Renal pelvis (tissue), 4 donors: ENCODE measurements around the gene HVCN1. TPM values are rescaled to one million over a fixed set of nuclear protein-coding genes. Genes with fewer than 3 reads are reported as not detected.
A peak's percentile ranks its signal among the peaks of the same experiment; 100 is the strongest.

Source experiments
- DNase-seq: peaks from one replicate; pipeline ENCODE4 v3.0.0-alpha.2; 2013
- polyA plus RNA-seq, 3 donors: library from polyadenylated mRNA; unstranded; fragments of 120-200 nt; gene quantifications; one replicate each; pipeline ENCODE4 v1.2.1, GENCODE V29; 2013; ENCODE audit not compliant: insufficient read length in 3 of 3

The HVCN1 gene
- polyA plus RNA-seq, 3 donors, result 9.8 to 10.2 (median 9.8) TPM

DNA sequence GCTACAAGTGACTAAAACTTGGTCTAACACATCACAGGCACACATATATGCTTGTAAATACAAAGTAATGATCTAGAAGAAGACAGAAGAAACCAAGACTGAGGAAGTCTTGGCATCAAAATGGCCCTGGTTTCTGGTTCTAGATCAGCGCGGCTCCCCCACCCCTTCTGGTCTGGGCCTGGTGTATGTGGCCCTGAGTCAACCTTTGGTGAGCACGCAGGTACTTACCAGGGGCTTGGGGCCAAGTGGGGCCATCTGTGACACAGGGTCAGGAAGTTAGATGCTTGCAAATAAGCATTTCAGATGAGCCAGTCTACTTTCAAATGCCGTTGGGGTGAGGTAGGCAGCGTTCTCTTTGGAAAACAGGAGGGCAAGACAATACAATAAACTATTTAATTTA, 13.2 kb upstream of the HVCN1 start:
- DNase-seq, result no peak

- DNase-seq, result no peak
These were observed 10.9 kb upstream of the HVCN1 start for GRCh38 chr12:110699591-110700445.

GRCh38 chr12:110698171-110698902, 9.4 kb upstream of the HVCN1 start:
- peak; percentile 64 for DNase-seq

DNA sequence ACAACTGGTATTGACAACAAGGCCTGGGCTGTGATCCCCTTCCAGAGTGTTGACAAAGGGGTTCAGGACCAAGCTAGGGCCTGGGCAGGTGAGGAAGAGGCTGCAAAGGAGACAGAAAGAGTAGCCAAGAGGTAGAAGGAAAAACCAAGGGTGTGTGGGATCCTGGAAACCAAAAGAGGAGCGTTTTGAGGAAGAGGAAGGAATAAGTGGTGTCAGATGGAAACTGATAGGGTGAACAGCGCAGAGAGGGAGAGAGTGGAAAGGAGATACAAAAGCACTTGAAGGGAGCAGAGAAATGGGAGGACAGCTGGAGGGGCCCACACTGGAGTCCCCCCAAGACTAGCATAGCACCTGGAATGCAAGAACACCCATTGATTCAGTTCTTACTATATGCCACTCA, 8.3 kb upstream of the HVCN1 start:
- DNase-seq, result no peak

GRCh38 chr12:110696283-110696682, 7.4 kb upstream of the HVCN1 start:
- no peak for DNase-seq

- no peak for DNase-seq
These were observed 5.5 kb upstream of the HVCN1 start for GRCh38 chr12:110694330-110694901.

GRCh38 chr12:110693731-110694130, 4.8 kb upstream of the HVCN1 start:
- DNase-seq, result no peak

DNA sequence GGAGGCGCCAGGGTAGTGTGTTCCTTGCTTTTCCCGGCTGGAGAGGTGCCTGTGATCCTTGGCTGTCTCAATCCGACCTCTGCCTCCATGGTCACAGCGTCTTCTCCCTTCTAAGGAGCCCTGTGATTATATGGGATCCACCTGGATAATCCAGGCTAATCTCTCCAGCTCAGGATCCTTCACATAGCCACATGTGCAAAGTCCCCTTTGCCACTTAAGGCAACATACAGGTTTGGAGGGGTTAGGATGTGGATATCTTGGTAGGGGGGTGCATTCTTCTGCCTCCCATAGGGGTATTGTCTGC, 1.2 kb upstream of the HVCN1 start:
- DNase-seq, result no peak

DNA sequence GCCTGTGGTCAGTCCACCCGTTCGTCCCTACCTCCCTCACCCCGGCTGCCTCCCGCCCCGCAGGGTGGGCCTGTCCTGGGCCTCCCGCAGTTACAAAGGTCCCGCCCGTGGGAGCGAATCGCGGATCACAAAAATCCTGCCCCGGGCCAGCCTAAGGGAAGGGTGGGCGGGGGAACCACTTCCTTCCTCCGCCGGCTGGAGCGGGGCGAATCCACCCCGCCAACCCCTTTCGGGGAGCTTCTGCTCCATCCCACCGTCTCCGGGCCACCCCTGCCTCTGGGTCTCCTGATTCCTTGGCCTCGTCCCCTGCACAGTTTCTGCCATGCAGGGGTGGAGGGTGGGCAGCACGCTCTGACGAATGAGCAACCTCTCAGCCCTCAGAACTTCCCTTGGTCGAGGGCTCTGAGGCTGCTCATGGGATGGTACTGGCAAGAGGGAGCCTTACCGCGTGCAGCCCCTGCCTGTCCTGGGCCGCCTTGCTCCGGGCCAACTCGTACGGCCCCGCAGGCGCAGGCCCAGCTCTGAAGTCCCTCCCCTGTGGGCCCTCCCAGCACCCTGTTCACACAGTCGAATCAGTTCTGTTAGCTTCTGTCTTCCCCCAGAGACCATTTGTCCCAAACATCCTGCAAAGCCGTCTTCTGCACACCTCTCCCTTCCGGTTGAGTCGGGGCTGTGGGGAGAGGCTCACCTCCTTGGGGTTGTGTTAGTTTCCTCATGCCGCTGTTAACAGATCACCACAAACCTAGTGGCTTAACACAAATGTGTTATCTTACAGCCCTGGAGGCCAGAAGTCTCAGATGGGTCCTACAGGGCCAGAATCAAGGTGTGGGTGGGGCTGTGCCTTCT, 589 bp upstream of the HVCN1 start:
- DNase-seq, result peak; percentile 41

- no peak for DNase-seq
These were observed 1.3 kb downstream of the HVCN1 start for GRCh38 chr12:110687396-110688169.

- DNase-seq, result no peak
These were observed 2.5 kb downstream of the HVCN1 start for GRCh38 chr12:110686294-110686903.

DNA sequence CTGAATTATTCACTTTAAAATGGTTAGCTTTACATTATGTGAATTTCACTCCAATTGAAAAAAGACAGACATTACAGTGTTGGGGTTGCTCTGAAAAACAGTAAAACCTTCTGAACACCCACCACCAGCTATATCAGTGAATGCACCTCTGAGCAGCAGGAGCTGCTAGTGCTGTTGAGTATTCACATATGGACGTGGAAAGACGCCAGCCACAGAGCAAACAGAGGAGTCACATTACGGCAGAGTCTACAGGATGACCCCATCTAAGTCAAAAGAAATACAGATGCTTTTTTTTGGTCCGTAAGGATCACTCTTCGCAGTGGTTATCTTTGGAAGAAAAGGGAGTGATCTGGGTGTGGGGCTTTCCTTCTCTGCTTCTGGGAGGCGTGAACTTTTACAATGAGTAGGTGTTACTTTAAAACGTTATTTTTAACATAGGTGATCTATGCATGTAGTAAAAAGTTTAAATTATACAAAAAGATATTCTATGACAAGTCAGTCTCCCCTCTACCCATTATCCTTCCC, 4.5 kb downstream of the HVCN1 start:
- no peak for DNase-seq

- DNase-seq, result no peak
These were observed 5.0 kb downstream of the HVCN1 start for GRCh38 chr12:110683888-110684287.

GRCh38 chr12:110680032-110680431, 8.9 kb downstream of the HVCN1 start:
- no peak for DNase-seq

- DNase-seq, result no peak
These were observed 9.7 kb downstream of the HVCN1 start for GRCh38 chr12:110679201-110679600.

- DNase-seq, result no peak
These were observed 10.9 kb downstream of the HVCN1 start for GRCh38 chr12:110677982-110678381.

DNA sequence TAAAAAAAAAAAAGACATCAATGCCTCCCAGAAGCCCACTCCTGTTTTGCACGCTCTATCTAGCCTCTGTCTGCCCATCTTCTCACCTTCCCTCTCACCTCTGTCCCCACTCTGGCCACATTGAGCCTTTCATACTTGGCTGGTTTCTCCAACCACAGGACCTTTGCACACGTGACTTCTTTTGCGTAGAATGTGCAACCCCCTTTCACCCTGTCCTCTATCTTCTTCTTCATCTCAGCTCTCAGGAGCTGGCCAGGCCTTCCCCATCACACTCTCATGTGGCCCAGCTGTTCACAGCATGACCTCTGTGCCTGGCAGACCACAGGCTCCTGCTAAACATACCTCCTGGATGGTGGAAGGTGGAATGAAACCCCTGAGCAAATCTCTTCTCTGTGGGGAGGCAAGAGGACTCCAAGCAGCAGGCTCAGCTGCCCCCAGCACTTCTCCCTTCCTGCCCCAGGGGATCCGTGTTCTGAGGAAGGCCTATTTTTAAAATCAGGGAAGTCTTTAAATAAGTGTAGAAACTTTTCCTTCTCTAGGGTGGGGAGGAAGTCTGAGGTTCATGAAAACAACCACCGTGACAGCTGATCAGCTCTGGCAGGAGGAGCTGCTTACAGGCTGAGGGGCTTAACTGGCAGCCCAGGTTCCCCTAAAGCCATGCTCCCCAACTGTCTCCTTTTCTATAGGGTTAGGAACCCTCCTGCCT, 11.6 kb downstream of the HVCN1 start:
- DNase-seq, result no peak

GRCh38 chr12:110676171-110676570, 12.7 kb downstream of the HVCN1 start:
- DNase-seq, result no peak

DNA sequence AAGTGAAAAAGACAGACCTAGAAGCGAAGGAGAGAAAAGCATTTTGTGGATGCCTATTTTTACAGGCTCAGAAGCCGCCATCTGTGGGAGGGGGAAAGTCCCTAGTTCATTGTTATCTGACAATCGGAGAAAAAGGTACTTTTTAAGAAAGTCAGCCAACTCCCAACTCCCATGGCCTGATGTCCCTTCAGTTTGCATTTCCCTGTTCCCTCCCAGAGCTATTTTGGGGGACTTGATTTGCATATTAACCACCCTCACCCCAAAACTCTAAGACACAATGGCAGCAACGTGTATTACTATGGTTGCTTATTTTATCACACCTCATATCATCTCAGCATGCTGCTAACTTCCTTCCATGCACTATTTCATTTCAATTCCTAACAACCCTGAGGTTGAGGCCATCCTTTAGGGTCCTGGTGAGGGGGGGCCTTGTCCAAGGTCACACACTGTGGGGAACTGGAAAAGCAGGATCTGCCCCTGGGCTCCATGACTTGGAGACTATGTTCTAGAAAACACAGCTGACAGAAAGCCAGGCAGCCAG, 18.7 kb downstream of the HVCN1 start:
- DNase-seq, result no peak

GRCh38 chr12:110669193-110669502, 19.8 kb downstream of the HVCN1 start:
- no peak for DNase-seq
